ENCODE data around the gene RBL2.

RBL2 gene

DNA sequence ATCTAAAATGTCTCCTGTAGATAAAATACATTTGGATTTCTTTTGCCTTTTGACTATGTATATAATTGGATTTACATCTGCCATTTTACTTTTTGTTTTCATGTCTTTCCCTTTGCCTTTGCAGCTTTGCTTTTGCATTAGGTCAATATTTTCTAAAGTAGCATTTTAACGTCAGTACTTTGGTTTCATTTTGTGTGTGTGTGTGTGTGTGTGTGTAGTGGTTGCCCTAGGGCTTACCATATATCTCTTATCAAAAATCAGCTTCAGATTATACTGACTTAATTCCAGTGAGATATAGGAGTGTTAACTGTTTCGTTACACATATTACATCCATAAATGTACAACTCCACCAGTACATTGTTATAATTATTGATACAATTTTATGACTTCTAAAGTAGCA lies 42.6 kb downstream of the RBL2 start:
- in situ Hi-C loops (cut with HindIII; ENCODE audit: low sequenced_read_pairs): no loop called here
- H3K4me3 ChIP-seq (ENCODE audit: low read depth, low read length): no peak overlapping the region
- DNase-seq (ENCODE audit: low read depth, low spot score): no peak
- TF ChIP-seq, protein P1, sequence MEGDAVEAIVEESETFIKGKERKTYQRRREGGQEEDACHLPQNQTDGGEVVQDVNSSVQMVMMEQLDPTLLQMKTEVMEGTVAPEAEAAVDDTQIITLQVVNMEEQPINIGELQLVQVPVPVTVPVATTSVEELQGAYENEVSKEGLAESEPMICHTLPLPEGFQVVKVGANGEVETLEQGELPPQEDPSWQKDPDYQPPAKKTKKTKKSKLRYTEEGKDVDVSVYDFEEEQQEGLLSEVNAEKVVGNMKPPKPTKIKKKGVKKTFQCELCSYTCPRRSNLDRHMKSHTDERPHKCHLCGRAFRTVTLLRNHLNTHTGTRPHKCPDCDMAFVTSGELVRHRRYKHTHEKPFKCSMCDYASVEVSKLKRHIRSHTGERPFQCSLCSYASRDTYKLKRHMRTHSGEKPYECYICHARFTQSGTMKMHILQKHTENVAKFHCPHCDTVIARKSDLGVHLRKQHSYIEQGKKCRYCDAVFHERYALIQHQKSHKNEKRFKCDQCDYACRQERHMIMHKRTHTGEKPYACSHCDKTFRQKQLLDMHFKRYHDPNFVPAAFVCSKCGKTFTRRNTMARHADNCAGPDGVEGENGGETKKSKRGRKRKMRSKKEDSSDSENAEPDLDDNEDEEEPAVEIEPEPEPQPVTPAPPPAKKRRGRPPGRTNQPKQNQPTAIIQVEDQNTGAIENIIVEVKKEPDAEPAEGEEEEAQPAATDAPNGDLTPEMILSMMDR (IDR thresholded peaks at IDR 0.05; ENCODE audit: low read depth, low read length): no peak

DNA sequence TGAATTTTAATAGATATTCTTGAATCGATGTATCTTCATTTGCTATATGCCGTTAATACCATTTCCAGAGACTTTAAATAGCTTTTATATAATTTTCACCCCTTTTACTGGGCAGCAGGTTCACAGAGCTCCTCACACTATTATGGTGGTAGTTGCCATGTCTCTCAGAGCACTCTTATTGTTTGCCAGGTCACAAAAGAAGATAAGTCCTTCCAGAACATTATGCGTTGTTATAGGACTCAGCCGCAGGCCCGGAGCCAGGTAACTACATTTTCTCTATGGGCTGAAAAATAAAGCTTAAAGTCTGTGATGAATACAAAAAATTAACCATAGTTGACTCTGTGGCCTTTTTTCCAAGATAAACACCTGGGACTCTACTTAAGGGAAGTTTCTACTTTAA lies 44.7 kb downstream of the RBL2 start:
- in situ Hi-C loops (cut with HindIII; ENCODE audit: low sequenced_read_pairs): no loop called here
- H3K4me3 ChIP-seq (ENCODE audit: low read depth, low read length): no peak overlapping the region
- DNase-seq (ENCODE audit: low read depth, low spot score): no peak
- TF ChIP-seq, protein P1 (IDR thresholded peaks at IDR 0.05; ENCODE audit: low read depth, low read length): no peak

DNA sequence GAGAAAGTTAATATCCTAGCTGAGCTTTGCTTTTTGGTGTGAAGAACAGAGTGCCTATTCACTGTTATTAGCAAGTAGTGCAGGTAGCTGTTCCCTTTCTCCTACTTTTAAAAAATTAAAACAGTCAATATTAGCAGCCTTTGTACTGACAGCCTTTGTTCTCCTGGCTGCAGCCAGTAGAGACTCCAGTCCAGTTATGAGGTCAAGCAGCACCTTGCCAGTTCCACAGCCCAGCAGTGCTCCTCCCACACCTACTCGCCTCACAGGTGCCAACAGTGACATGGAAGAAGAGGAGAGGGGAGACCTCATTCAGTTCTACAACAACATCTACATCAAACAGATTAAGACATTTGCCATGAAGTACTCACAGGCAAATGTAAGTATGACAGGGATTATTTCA lies 46.1 kb downstream of the RBL2 start:
- no peak overlapping the region for H3K4me3 ChIP-seq (ENCODE audit: low read depth, low read length)
- in situ Hi-C loops (cut with HindIII; ENCODE audit: low sequenced_read_pairs): no loop called here
- TF ChIP-seq, protein P1 (IDR thresholded peaks at IDR 0.05; ENCODE audit: low read depth, low read length): no peak
- DNase-seq (ENCODE audit: low read depth, low spot score): no peak

DNA sequence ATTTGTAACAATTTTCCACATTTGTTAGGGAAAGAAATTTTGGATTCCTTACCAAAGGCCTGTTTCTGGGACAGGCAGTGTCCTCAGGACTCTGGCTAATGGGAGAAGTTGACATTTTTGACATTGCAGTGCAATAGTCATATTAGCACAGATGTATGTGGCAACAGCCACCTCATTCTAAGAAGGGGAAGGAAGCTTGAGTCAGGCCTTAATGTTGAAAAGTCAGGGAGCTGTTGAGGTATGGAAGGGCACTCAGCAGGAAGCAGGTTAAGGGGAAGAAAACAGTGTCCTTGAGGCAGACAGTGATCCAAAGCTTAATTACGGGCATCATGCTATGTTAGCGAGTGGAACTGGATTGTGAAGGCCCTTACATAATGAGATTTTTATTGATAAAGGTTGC lies 47.9 kb downstream of the RBL2 start:
- H3K4me3 ChIP-seq (ENCODE audit: low read depth, low read length): no peak overlapping the region
- no peak for DNase-seq (ENCODE audit: low read depth, low spot score)
- TF ChIP-seq, protein P1 (IDR thresholded peaks at IDR 0.05; ENCODE audit: low read depth, low read length): no peak
- in situ Hi-C loops (cut with HindIII; ENCODE audit: low sequenced_read_pairs): no loop called here

DNA sequence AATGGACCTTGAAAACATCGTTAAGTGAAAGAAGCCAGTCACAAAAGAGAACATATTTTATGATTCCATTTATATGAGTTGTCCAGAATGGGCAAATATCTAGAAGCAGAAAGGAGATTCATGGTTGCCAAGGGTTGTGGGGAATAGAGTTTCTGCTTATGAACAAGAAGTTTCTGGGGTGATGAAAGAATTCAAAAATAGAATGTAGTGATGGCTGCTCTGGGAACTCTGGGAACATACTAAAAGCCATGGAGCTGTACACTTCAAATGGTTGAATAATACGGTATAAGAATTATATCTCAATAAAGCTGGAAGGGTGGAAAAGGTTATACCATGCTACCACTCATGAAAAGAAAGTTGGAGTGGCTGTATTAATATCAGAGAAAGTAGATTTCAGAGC lies 50.3 kb downstream of the RBL2 start:
- H3K4me3 ChIP-seq (ENCODE audit: low read depth, low read length): no peak overlapping the region
- in situ Hi-C loops (cut with HindIII; ENCODE audit: low sequenced_read_pairs): no loop called here
- no peak for DNase-seq (ENCODE audit: low read depth, low spot score)
- TF ChIP-seq, protein P1 (IDR thresholded peaks at IDR 0.05; ENCODE audit: low read depth, low read length): no peak

DNA sequence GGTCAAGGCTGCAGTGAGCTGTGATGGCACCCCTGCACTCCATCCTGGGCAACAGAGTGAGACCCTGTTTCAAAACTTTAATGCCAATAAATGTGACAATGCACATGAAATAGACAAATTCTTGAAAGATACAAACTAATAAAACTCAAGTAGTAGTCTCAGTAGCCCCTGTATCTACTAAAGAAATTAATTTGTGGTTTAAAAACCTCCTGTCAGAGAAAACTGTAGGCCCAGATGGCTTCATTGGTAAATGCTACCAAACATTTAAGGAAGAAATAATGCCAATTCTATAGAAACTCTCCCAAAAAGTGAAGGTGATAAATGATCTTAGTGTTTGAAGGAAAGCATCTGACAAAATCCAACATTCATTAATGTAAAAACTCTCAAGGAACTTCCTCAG lies 52.0 kb downstream of the RBL2 start:
- TF ChIP-seq, protein P1 (IDR thresholded peaks at IDR 0.05; ENCODE audit: low read depth, low read length): no peak
- DNase-seq (ENCODE audit: low read depth, low spot score): no peak
- in situ Hi-C loops (cut with HindIII; ENCODE audit: low sequenced_read_pairs): no loop called here
- no peak overlapping the region for H3K4me3 ChIP-seq (ENCODE audit: low read depth, low read length)

DNA sequence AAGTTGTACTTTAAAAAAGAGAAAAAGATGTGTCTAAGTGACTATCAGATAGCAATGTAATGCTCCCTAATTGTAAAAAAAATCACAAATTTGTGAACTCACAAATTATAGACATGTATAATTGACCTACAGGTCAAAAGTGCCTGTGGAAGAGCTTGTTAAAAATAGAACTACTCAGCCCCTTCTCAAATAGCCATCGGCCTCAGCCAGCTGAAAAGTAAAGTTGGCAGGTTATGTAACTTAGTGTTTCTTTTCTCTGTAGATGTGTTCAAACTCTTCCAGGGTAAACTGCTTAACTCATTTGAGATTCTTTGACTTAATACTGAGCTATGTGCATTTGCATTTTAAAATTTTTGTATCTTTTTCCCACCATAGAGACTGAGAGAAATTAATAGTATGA lies 55.5 kb downstream of the RBL2 start:
- TF ChIP-seq, protein P1 (IDR thresholded peaks at IDR 0.05; ENCODE audit: low read depth, low read length): no peak
- in situ Hi-C loops (cut with HindIII; ENCODE audit: low sequenced_read_pairs): no loop called here
- DNase-seq (ENCODE audit: low read depth, low spot score): no peak
- no peak overlapping the region for H3K4me3 ChIP-seq (ENCODE audit: low read depth, low read length)
